ENCODE data around the gene FABP2.

The FABP2 gene

GRCh38 chr4:119300101-119300978 is 21.6 kb downstream of the FABP2 start (continued):
- TF ChIP-seq, protein P1, sequence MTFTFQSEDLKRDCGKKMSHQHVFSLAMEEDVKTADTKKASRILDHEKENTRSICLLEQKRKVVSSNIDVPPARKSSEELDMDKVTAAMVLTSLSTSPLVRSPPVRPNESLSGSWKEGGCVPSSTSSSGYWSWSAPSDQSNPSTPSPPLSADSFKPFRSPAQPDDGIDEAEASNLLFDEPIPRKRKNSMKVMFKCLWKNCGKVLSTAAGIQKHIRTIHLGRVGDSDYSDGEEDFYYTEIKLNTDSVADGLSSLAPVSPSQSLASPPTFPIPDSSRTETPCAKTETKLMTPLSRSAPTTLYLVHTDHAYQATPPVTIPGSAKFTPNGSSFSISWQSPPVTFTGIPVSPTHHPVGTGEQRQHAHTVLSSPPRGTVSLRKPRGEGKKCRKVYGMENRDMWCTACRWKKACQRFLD (tag by site-specific recombination; IDR thresholded peaks at IDR 0.05), result no peak
- TF ChIP-seq YY1 (tag by site-specific recombination; IDR thresholded peaks at IDR 0.05) (no peak; the same call in 1 of the 2 replicates), TRIM28 (IDR thresholded peaks at IDR 0.05; ENCODE audit: borderline replicate concordance, low read length) (0 out of 2 replicates have a peak, but pooled peaks have one; percentile 44), ZNF10 (tag by site-specific recombination; IDR thresholded peaks at IDR 0.05) (no peak; the same call in 1 of the 2 replicates), ZNF785 (tag by site-specific recombination; IDR thresholded peaks at IDR 0.05) (no peak), GLIS1 (tag by site-specific recombination; IDR thresholded peaks at IDR 0.05) (peak; percentile 12; the same call in 1 of the 2 replicates), YY2 (tag by site-specific recombination; IDR thresholded peaks at IDR 0.05) (no peak), ZNF449 (tag by site-specific recombination; IDR thresholded peaks at IDR 0.05) (no peak), ZNF398 (tag by site-specific recombination; IDR thresholded peaks at IDR 0.05) (no peak), ZFP41 (tag by site-specific recombination; IDR thresholded peaks at IDR 0.05; ENCODE audit: borderline replicate concordance) (no peak), ZNF2 (tag by site-specific recombination; IDR thresholded peaks at IDR 0.05) (0 out of 2 replicates have a peak, but pooled peaks have one; percentile 51), ZEB2 (tag by site-specific recombination; IDR thresholded peaks at IDR 0.05) (peak; percentile 50; the same call in 1 of the 2 replicates), SP2 (tag by site-specific recombination; IDR thresholded peaks at IDR 0.05) (peak; percentile 62), ZNF514 (tag by site-specific recombination; IDR thresholded peaks at IDR 0.05) (no peak), ZNF76 (tag by site-specific recombination; IDR thresholded peaks at IDR 0.05; ENCODE audit: borderline replicate concordance, low read depth) (no peak; the same call in 1 of the 2 replicates), ZNF791 (tag by site-specific recombination; IDR thresholded peaks at IDR 0.05) (no peak), TCF7L2 (IDR thresholded peaks at IDR 0.05; ENCODE audit: borderline replicate concordance, low read depth, low read length) (peak; percentile 85; the same call in 1 of the 2 replicates), ZNF777 (tag by site-specific recombination; IDR thresholded peaks at IDR 0.05; ENCODE audit: borderline replicate concordance) (no peak), ZNF24 (tag by site-specific recombination; IDR thresholded peaks at IDR 0.05) (no peak), ZNF621 (tag by site-specific recombination; IDR thresholded peaks at IDR 0.05) (no peak), ZNF112 (tag by site-specific recombination; IDR thresholded peaks at IDR 0.05) (no peak), ZNF426 (tag by site-specific recombination; IDR thresholded peaks at IDR 0.05) (no peak), ZNF202 (tag by site-specific recombination; IDR thresholded peaks at IDR 0.05; ENCODE audit: borderline replicate concordance) (no peak), ZSCAN5A (tag by site-specific recombination; IDR thresholded peaks at IDR 0.05) (no peak), ZNF624 (tag by site-specific recombination; IDR thresholded peaks at IDR 0.05) (no peak), BCL11B (tag by site-specific recombination; IDR thresholded peaks at IDR 0.05; ENCODE audit: low read depth) (no peak), SCRT2 (tag by site-specific recombination; IDR thresholded peaks at IDR 0.05) (no peak), SP7 (tag by site-specific recombination; IDR thresholded peaks at IDR 0.05) (peak; percentile 48; the same call in 1 of the 2 replicates), ZBTB17 (tag by site-specific recombination; IDR thresholded peaks at IDR 0.05) (peak; percentile 95), ZXDB (tag by site-specific recombination; IDR thresholded peaks at IDR 0.05) (no peak; the same call in none of the 2 replicates), ZNF510 (tag by site-specific recombination; IDR thresholded peaks at IDR 0.05; ENCODE audit: insufficient replicate concordance) (no peak)
- TF ChIP-seq, protein P2, sequence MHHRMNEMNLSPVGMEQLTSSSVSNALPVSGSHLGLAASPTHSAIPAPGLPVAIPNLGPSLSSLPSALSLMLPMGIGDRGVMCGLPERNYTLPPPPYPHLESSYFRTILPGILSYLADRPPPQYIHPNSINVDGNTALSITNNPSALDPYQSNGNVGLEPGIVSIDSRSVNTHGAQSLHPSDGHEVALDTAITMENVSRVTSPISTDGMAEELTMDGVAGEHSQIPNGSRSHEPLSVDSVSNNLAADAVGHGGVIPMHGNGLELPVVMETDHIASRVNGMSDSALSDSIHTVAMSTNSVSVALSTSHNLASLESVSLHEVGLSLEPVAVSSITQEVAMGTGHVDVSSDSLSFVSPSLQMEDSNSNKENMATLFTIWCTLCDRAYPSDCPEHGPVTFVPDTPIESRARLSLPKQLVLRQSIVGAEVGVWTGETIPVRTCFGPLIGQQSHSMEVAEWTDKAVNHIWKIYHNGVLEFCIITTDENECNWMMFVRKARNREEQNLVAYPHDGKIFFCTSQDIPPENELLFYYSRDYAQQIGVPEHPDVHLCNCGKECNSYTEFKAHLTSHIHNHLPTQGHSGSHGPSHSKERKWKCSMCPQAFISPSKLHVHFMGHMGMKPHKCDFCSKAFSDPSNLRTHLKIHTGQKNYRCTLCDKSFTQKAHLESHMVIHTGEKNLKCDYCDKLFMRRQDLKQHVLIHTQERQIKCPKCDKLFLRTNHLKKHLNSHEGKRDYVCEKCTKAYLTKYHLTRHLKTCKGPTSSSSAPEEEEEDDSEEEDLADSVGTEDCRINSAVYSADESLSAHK (tag by site-specific recombination; IDR thresholded peaks at IDR 0.05), result peak; percentile 67; the same call in 1 of the 2 replicates
